ENCODE measurements around the gene C12orf42.

Gene C12orf42

GRCh38 chr12:103423516-103423910 is 72.3 kb downstream of the C12orf42 start:
- DNase-seq: no peak

- no peak for DNase-seq
These were observed 72.8 kb downstream of the C12orf42 start for GRCh38 chr12:103422746-103423515.

- no peak for DNase-seq
These were observed 73.4 kb downstream of the C12orf42 start for GRCh38 chr12:103422328-103422727.

- no peak for DNase-seq
These were observed 74.4 kb downstream of the C12orf42 start for GRCh38 chr12:103421402-103421801.

GRCh38 chr12:103415681-103416080 is 80.1 kb downstream of the C12orf42 start:
- no peak for DNase-seq

GRCh38 chr12:103401421-103401820 is 94.3 kb downstream of the C12orf42 start:
- no peak for DNase-seq

GRCh38 chr12:103399986-103400385 is 95.8 kb downstream of the C12orf42 start:
- no peak for DNase-seq

- no peak for DNase-seq
These were observed 98.2 kb downstream of the C12orf42 start for GRCh38 chr12:103397536-103397935.

GRCh38 chr12:103392722-103393121 is 103.0 kb downstream of the C12orf42 start:
- DNase-seq: no peak

- no peak for DNase-seq
These were observed 104.7 kb downstream of the C12orf42 start for GRCh38 chr12:103391103-103391502.

GRCh38 chr12:103387385-103387784 is 108.4 kb downstream of the C12orf42 start:
- DNase-seq: no peak

GRCh38 chr12:103386451-103386850 is 109.3 kb downstream of the C12orf42 start:
- DNase-seq: no peak

GRCh38 chr12:103382736-103383346 is 112.9 kb downstream of the C12orf42 start:
- DNase-seq: no peak

- DNase-seq: no peak
These were observed 113.6 kb downstream of the C12orf42 start for GRCh38 chr12:103382119-103382518.

- DNase-seq: no peak
These were observed 116.1 kb downstream of the C12orf42 start for GRCh38 chr12:103379670-103380069.

GRCh38 chr12:103373088-103373523 is 122.7 kb downstream of the C12orf42 start:
- DNase-seq: no peak

GRCh38 chr12:103369929-103370328 is 125.8 kb downstream of the C12orf42 start:
- no peak for DNase-seq

- DNase-seq: no peak
These were observed 127.6 kb downstream of the C12orf42 start for GRCh38 chr12:103368167-103368566.

GRCh38 chr12:103354403-103354802 is 141.4 kb downstream of the C12orf42 start:
- DNase-seq: no peak

GRCh38 chr12:103353913-103354312 is 141.9 kb downstream of the C12orf42 start:
- DNase-seq: no peak

GRCh38 chr12:103350116-103350515 is 145.7 kb downstream of the C12orf42 start:
- no peak for DNase-seq

- no peak for DNase-seq
These were observed 146.8 kb downstream of the C12orf42 start for GRCh38 chr12:103348935-103349334.

- no peak for DNase-seq
These were observed 158.8 kb downstream of the C12orf42 start for GRCh38 chr12:103336940-103337339.

GRCh38 chr12:103334466-103334865 is 161.3 kb downstream of the C12orf42 start:
- DNase-seq: no peak

Measured in fibroblast of skin of back (primary cell).